HFFc6 (cell line): ENCODE measurements around the gene KPNB1. TPM values are rescaled to one million over a fixed set of nuclear protein-coding genes. Genes with fewer than 3 reads are reported as not detected.
A peak's percentile ranks its signal among the peaks of the same experiment; 100 is the strongest.

Source experiments
- DNase-seq: peaks from one replicate; pipeline ENCODE4 v3.0.0-alpha.2; 2018
- H3K27ac Mint-ChIP-seq: 2 replicates; pipeline ENCODE4 v1.8.0; 2020; ENCODE audit warnings: mild to moderate bottlenecking, mixed read lengths
- H3K27me3 Mint-ChIP-seq: 2 replicates; pipeline ENCODE4 v1.8.0; 2021; ENCODE audit warnings: mild to moderate bottlenecking, moderate library complexity, mixed read lengths; ENCODE audit not compliant: insufficient read depth
- H3K36me3 Mint-ChIP-seq: 2 replicates; pipeline ENCODE4 v1.8.0; 2021; ENCODE audit warnings: low read depth, mixed read lengths
- H3K4me1 Mint-ChIP-seq: 2 replicates; pipeline ENCODE4 v1.8.0; 2020; ENCODE audit warnings: low read depth, mixed read lengths
- H3K4me3 Mint-ChIP-seq: 2 replicates; pipeline ENCODE4 v1.8.0; 2020; ENCODE audit warnings: mild to moderate bottlenecking, moderate library complexity, mixed read lengths
- H3K9me3 Mint-ChIP-seq: 2 replicates; pipeline ENCODE4 v1.8.0; 2020; ENCODE audit warnings: mild to moderate bottlenecking, mixed read lengths
- CTCF ChIP-seq: fragments of 200-600 bp; sonication (generic); IDR thresholded peaks from 2 replicates; pipeline ENCODE4 v1.5.0; 2021; ENCODE audit warnings: antibody characterized with exemption, mild to moderate bottlenecking
- total RNA-seq, 6 experiments: library from RNA; stranded (reverse); fragmentation: NEBNext Ultra II Directional; extraction: Animal tissue kit (Norgen Biotek cat#: 25700); gene quantifications; 2 replicates in 1 of 6; 3 replicates in 5 of 6; pipeline ENCODE4 v1.2.3, GENCODE V29; 2021

Gene KPNB1
- total RNA-seq, 6 experiments from 2014 or later: 439 to 580 (median 549) TPM

DNA sequence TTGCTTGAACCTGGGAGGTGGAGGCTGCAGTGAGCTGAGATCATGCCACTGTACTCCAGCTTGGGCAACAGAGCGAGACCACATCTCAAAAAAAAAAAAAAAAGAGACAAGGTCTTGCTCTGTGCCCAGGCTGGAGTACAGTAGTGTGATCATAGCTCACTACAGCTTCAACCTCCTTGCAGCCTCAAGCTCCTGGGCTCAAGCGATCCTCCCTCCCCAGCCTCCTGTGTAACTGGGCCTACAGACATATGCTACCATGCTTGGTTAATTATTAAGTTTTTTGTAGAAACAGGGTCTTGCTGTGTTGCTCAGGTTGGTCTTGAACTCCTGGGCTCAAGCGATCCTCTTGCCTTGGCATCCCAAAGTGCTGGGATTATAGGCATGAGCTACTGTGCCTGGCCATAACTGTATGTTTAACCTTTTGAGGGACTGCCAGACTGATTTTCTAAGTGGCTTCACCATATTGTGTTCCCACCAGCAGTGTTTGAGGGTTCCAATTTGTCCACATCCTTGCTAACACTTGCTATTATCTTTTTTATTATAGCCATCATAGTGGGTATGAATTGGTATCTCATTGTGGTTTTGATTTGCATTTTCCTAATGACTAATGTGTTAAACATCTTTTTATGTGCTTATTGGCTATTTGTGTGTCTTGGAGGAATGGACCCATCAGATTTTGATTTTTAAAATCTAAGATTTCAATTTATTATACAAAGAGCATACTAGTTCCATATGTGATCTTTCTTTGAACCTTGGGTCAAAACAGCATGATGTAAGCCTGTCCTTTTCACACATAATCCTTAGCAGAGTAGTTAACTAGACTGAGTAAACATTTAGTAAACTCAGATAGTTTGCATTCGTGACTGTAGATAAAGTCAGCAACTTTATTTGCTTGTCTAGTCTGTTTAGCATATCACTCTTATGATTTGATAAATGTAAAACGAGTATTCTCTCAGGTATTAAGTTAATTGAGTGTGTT is 38.1 kb upstream of the KPNB1 start:
- Mint-ChIP-seq H3K27ac (peak overlapping the region; percentile 66), H3K36me3 (peaks cover 27% of the 10 kb centered on the region)

GRCh38 chr17:47615766-47616424 is 33.8 kb upstream of the KPNB1 start:
- TF ChIP-seq CTCF: peak; percentile 92
- Mint-ChIP-seq H3K4me1 (peaks cover 37% of the 10 kb centered on the region), H3K9me3 (no peaks in the 10 kb centered on the region), H3K36me3 (peaks cover 31% of the 10 kb centered on the region), H3K27me3 (peaks cover 3% of the 10 kb centered on the region; the same call in 1 of the 2 replicates), H3K4me3 (no peak overlapping the region), H3K27ac (peak overlapping the region; percentile 55)
- peak; percentile 50 for DNase-seq

More for the DNA sequence above, 38.1 kb upstream of the KPNB1 start:
- TF ChIP-seq CTCF: no peak
- H3K4me3 Mint-ChIP-seq: no peak overlapping the region
- H3K4me1 Mint-ChIP-seq: peaks cover 33% of the 10 kb centered on the region
- peak; percentile 15 for DNase-seq
- no peaks in the 10 kb centered on the region for H3K9me3 Mint-ChIP-seq
- peaks cover 3% of the 10 kb centered on the region; the same call in 1 of the 2 replicates for H3K27me3 Mint-ChIP-seq

GRCh38 chr17:47618410-47618809 is 31.3 kb upstream of the KPNB1 start:
- TF ChIP-seq CTCF: peak; percentile 73
- no peak overlapping the region for H3K4me3 Mint-ChIP-seq
- H3K27me3 Mint-ChIP-seq: peaks cover 3% of the 10 kb centered on the region; the same call in 1 of the 2 replicates
- H3K4me1 Mint-ChIP-seq: peaks cover 51% of the 10 kb centered on the region
- peak overlapping the region; percentile 28; the same call in 1 of the 2 replicates for H3K27ac Mint-ChIP-seq
- H3K9me3 Mint-ChIP-seq: no peaks in the 10 kb centered on the region
- peaks cover 33% of the 10 kb centered on the region for H3K36me3 Mint-ChIP-seq
- peak; percentile 37 for DNase-seq

- Mint-ChIP-seq H3K9me3 (no peaks in the 10 kb centered on the region), H3K27ac (peak overlapping the region; percentile 94), H3K36me3 (peaks cover 39% of the 10 kb centered on the region), H3K4me1 (peaks cover 54% of the 10 kb centered on the region), H3K4me3 (peak overlapping the region; percentile 80), H3K27me3 (peaks cover 3% of the 10 kb centered on the region; the same call in 1 of the 2 replicates)
- TF ChIP-seq CTCF: no peak
- DNase-seq: no peak
Observed at GRCh38 chr17:47620503-47621245, 29.0 kb upstream of the KPNB1 start.
